Liver (tissue), 9 donors: ENCODE data around the gene ZNF471. TPM values are rescaled to one million over a fixed set of nuclear protein-coding genes. Genes with fewer than 3 reads are reported as not detected.

Experiments used
- DNase-seq: peaks from one replicate; pipeline ENCODE4 v3.0.0-alpha.2; 2017; ENCODE audit warnings: low spot score
- H3K27ac ChIP-seq, 2 donors: one replicate each; pipeline ENCODE4 v1.7.0; 2013; ENCODE audit warnings: inconsistent platforms in 2 of 2, low read length in 2 of 2, control low read depth in 1 of 2, low read depth in 1 of 2, mild to moderate bottlenecking in 1 of 2
- H3K27me3 ChIP-seq, 4 donors: one replicate each; pipeline versions ENCODE4 v1.6.1 to v1.7.0; 2013; ENCODE audit warnings: low read length in 3 of 4, inconsistent platforms in 1 of 4, mild to moderate bottlenecking in 1 of 4, moderate library complexity in 1 of 4; ENCODE audit not compliant: control insufficient read depth in 4 of 4, insufficient read depth in 4 of 4
- H3K36me3 ChIP-seq, 4 donors: one replicate each; pipeline versions ENCODE4 v1.6.1 to v1.7.0; 2013; ENCODE audit warnings: low read length in 3 of 4, mild to moderate bottlenecking in 3 of 4, low read depth in 1 of 4, moderate library complexity in 1 of 4; ENCODE audit not compliant: control insufficient read depth in 4 of 4, insufficient read depth in 3 of 4
- H3K4me1 ChIP-seq, 4 donors: one replicate each; pipeline versions ENCODE4 v1.6.1 to v1.7.0; 2013; ENCODE audit warnings: low read length in 3 of 4, mild to moderate bottlenecking in 3 of 4, moderate library complexity in 1 of 4; ENCODE audit not compliant: control insufficient read depth in 4 of 4, insufficient read depth in 4 of 4
- H3K4me3 ChIP-seq, 3 donors: one replicate each; pipeline versions ENCODE4 v1.6.1 to v1.7.0; 2013; ENCODE audit warnings: low read length in 3 of 3, control low read depth in 1 of 3, low read depth in 1 of 3, mild to moderate bottlenecking in 1 of 3
- H3K9ac ChIP-seq, 2 donors: one replicate each; pipeline ENCODE4 v1.7.0; 2013; ENCODE audit warnings: low read length in 2 of 2, mild to moderate bottlenecking in 2 of 2, moderate library complexity in 2 of 2, control low read depth in 1 of 2, low read depth in 1 of 2
- H3K9me3 ChIP-seq, 4 donors: one replicate each; pipeline versions ENCODE4 v1.6.1 to v1.7.0; 2013; ENCODE audit warnings: low read length in 3 of 4; ENCODE audit not compliant: control insufficient read depth in 4 of 4
- EGR1 ChIP-seq, 2 donors: IDR thresholded peaks; 2 replicates each; pipeline ENCODE4 v1.6.1; 2016 to 2018; ENCODE audit warnings: antibody characterized with exemption in 2 of 2, low read depth in 2 of 2
- FOXA1 ChIP-seq: IDR thresholded peaks from 2 replicates; pipeline ENCODE4 v1.6.1; 2016; ENCODE audit warnings: antibody characterized with exemption
- FOXA2 ChIP-seq: IDR thresholded peaks from 2 replicates; pipeline ENCODE4 v1.6.1; 2016; ENCODE audit warnings: antibody characterized with exemption
- GABPA ChIP-seq, 2 donors: IDR thresholded peaks in 1 of 2; conservative IDR thresholded peaks in 1 of 2; 2 replicates each; pipeline ENCODE4 v1.6.1; 2016; ENCODE audit warnings: antibody characterized with exemption in 2 of 2, mild to moderate bottlenecking in 1 of 2, moderate library complexity in 1 of 2
- HNF4A ChIP-seq, 2 donors: conservative IDR thresholded peaks; 2 replicates each; pipeline ENCODE4 v1.6.1; 2016; ENCODE audit warnings: antibody characterized with exemption in 2 of 2, mild to moderate bottlenecking in 2 of 2
- HNF4G ChIP-seq: IDR thresholded peaks from 2 replicates; pipeline ENCODE4 v1.6.1; 2016; ENCODE audit warnings: antibody characterized with exemption
- JUND ChIP-seq, 2 donors: IDR thresholded peaks; 2 replicates each; pipeline ENCODE4 v1.6.1; 2016; ENCODE audit warnings: antibody characterized with exemption in 2 of 2
- NR2F2 ChIP-seq: IDR thresholded peaks from 2 replicates; pipeline ENCODE4 v1.6.1; 2016; ENCODE audit warnings: antibody characterized with exemption
- RAD21 ChIP-seq, 2 donors: IDR thresholded peaks; 2 replicates each; pipeline ENCODE4 v1.6.1; 2016; ENCODE audit warnings: antibody characterized with exemption in 2 of 2, mild to moderate bottlenecking in 2 of 2
- RXRA ChIP-seq, 2 donors: IDR thresholded peaks; 2 replicates each; pipeline ENCODE4 v1.6.1; 2017 to 2018; ENCODE audit warnings: antibody characterized with exemption in 2 of 2, mild to moderate bottlenecking in 1 of 2
- SP1 ChIP-seq: IDR thresholded peaks from 2 replicates; pipeline ENCODE4 v1.6.1; 2018; ENCODE audit warnings: antibody characterized with exemption, mild to moderate bottlenecking
- TAF1 ChIP-seq: conservative IDR thresholded peaks from 2 replicates; pipeline ENCODE4 v1.6.1; 2016; ENCODE audit warnings: antibody characterized with exemption, mild to moderate bottlenecking
- YY1 ChIP-seq: IDR thresholded peaks from 2 replicates; pipeline ENCODE4 v1.6.1; 2016; ENCODE audit warnings: antibody characterized with exemption, mild to moderate bottlenecking
- WGBS: extraction: QIAGEN DNeasy Blood & Tissue Kit; methylation state at CpG from one replicate; pipeline ENCODE4 v1.1.7; 2013; 5-methylcytosine and 5-hydroxymethylcytosine counted together
- polyA plus RNA-seq, 2 donors: library from polyadenylated mRNA; stranded (reverse) in 1 of 2; unstranded in 1 of 2; fragments of 200-250 nt in 1 of 2; fragments of >200 nt in 1 of 2; fragmentation: Nextera tagmentation in 1 of 2; extraction: Ambion mirVana in 1 of 2; gene quantifications; one replicate each; pipeline versions ENCODE4 v1.2.1 to v1.2.3, GENCODE V29; 2013 to 2015
- total RNA-seq, 2 donors: library from RNA; depleted of rRNA; stranded (reverse); fragments of >200 nt; gene quantifications; one replicate each; pipeline ENCODE4 v1.2.3, GENCODE V29; 2014
- TF ChIP-seq, protein P1 (sequence below): IDR thresholded peaks from 2 replicates; pipeline ENCODE4 v1.6.1; 2016; ENCODE audit warnings: antibody characterized with exemption
- TF ChIP-seq, protein P2 (sequence below): IDR thresholded peaks from 2 replicates; pipeline ENCODE4 v1.6.1; 2016; ENCODE audit warnings: antibody characterized with exemption
- TF ChIP-seq, protein P3 (sequence below): fragments of 150-350 bp; IDR thresholded peaks from 2 replicates; pipeline ENCODE4 v1.5.1; 2017; ENCODE audit warnings: improper control_type of control experiment, low read depth, low read length; ENCODE audit not compliant: missing input control
- TF ChIP-seq, protein P4 (sequence below): IDR thresholded peaks from 2 replicates; pipeline ENCODE4 v1.6.1; 2016; ENCODE audit warnings: antibody characterized with exemption, mild to moderate bottlenecking
- TF ChIP-seq, protein P5 (sequence below): IDR thresholded peaks from 2 replicates; pipeline ENCODE4 v1.6.1; 2016; ENCODE audit warnings: antibody characterized with exemption
- donor health status: healthy.
- donor health status: healthy.
- donor health status: healthy.
- donor health status: healthy.
- donor health status: healthy.

The ZNF471 gene
- total and polyA plus RNA-seq, 4 donors, result 0.77 to 2.3 (median 0.96) TPM

DNA sequence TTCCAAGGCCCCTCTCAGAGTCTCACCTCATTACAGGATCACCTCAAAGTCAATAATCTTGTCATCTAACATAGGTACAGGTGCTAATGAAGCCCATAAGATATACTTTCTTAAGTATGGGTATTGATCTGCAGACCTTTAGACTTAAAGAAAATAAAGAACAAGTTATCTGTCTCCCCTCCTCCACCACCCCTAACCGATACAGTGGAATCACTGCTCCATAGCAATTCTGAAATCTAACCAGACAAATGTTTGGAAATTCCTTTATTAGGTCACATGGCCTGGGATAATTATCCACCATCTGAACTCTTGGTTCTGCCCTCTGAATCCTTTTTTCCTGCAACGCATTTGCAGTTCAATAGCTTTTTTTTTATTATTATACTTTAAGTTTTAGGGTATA lies 55.1 kb downstream of the ZNF471 start:
- no peak overlapping the region for H3K9ac ChIP-seq
- TF ChIP-seq JUND (IDR thresholded peaks at IDR 0.05), result no peak
- TF ChIP-seq HNF4G, result no peak
- TF ChIP-seq YY1, result no peak
- TF ChIP-seq TAF1, result no peak
- TF ChIP-seq, protein P1, sequence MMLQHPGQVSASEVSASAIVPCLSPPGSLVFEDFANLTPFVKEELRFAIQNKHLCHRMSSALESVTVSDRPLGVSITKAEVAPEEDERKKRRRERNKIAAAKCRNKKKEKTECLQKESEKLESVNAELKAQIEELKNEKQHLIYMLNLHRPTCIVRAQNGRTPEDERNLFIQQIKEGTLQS, result no peak
- no peak for TF ChIP-seq RXRA (IDR thresholded peaks at IDR 0.05)
- no peak for TF ChIP-seq FOXA1
- no peak for TF ChIP-seq FOXA2
- TF ChIP-seq HNF4A (conservative IDR thresholded peaks at IDR 0.05), result no peak
- TF ChIP-seq, protein P2, sequence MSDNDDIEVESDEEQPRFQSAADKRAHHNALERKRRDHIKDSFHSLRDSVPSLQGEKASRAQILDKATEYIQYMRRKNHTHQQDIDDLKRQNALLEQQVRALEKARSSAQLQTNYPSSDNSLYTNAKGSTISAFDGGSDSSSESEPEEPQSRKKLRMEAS, result no peak
- TF ChIP-seq GABPA (IDR thresholded peaks at IDR 0.05 in 1 of 2, conservative IDR thresholded peaks at IDR 0.05 in 1 of 2), result no peak
- TF ChIP-seq RAD21 (IDR thresholded peaks at IDR 0.05), result no peak
- TF ChIP-seq EGR1 (IDR thresholded peaks at IDR 0.05; ENCODE audit: low read depth in 2 of 2), result no peak
- TF ChIP-seq, protein P3, sequence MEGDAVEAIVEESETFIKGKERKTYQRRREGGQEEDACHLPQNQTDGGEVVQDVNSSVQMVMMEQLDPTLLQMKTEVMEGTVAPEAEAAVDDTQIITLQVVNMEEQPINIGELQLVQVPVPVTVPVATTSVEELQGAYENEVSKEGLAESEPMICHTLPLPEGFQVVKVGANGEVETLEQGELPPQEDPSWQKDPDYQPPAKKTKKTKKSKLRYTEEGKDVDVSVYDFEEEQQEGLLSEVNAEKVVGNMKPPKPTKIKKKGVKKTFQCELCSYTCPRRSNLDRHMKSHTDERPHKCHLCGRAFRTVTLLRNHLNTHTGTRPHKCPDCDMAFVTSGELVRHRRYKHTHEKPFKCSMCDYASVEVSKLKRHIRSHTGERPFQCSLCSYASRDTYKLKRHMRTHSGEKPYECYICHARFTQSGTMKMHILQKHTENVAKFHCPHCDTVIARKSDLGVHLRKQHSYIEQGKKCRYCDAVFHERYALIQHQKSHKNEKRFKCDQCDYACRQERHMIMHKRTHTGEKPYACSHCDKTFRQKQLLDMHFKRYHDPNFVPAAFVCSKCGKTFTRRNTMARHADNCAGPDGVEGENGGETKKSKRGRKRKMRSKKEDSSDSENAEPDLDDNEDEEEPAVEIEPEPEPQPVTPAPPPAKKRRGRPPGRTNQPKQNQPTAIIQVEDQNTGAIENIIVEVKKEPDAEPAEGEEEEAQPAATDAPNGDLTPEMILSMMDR, result no peak
- TF ChIP-seq SP1, result no peak
- no peak for TF ChIP-seq NR2F2
- TF ChIP-seq, protein P4, sequence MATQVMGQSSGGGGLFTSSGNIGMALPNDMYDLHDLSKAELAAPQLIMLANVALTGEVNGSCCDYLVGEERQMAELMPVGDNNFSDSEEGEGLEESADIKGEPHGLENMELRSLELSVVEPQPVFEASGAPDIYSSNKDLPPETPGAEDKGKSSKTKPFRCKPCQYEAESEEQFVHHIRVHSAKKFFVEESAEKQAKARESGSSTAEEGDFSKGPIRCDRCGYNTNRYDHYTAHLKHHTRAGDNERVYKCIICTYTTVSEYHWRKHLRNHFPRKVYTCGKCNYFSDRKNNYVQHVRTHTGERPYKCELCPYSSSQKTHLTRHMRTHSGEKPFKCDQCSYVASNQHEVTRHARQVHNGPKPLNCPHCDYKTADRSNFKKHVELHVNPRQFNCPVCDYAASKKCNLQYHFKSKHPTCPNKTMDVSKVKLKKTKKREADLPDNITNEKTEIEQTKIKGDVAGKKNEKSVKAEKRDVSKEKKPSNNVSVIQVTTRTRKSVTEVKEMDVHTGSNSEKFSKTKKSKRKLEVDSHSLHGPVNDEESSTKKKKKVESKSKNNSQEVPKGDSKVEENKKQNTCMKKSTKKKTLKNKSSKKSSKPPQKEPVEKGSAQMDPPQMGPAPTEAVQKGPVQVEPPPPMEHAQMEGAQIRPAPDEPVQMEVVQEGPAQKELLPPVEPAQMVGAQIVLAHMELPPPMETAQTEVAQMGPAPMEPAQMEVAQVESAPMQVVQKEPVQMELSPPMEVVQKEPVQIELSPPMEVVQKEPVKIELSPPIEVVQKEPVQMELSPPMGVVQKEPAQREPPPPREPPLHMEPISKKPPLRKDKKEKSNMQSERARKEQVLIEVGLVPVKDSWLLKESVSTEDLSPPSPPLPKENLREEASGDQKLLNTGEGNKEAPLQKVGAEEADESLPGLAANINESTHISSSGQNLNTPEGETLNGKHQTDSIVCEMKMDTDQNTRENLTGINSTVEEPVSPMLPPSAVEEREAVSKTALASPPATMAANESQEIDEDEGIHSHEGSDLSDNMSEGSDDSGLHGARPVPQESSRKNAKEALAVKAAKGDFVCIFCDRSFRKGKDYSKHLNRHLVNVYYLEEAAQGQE, result no peak
- TF ChIP-seq, protein P5, sequence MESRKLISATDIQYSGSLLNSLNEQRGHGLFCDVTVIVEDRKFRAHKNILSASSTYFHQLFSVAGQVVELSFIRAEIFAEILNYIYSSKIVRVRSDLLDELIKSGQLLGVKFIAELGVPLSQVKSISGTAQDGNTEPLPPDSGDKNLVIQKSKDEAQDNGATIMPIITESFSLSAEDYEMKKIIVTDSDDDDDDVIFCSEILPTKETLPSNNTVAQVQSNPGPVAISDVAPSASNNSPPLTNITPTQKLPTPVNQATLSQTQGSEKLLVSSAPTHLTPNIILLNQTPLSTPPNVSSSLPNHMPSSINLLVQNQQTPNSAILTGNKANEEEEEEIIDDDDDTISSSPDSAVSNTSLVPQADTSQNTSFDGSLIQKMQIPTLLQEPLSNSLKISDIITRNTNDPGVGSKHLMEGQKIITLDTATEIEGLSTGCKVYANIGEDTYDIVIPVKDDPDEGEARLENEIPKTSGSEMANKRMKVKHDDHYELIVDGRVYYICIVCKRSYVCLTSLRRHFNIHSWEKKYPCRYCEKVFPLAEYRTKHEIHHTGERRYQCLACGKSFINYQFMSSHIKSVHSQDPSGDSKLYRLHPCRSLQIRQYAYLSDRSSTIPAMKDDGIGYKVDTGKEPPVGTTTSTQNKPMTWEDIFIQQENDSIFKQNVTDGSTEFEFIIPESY, result no peak
- 97% methylated on average over 2 of the region's 2 CpGs for WGBS
- H3K27me3 ChIP-seq, result no peaks in the 10 kb centered on the region
- H3K9me3 ChIP-seq, result peaks cover 31 to 78% (median 61%) of the 10 kb centered on the region in 4 donors
- peak overlapping the region in 2 of 3 donors; percentile 7 to 17 for H3K4me3 ChIP-seq
- H3K4me1 ChIP-seq, result peaks cover under 1 to 6% (median 2%) of the 10 kb centered on the region in 4 donors
- no peak overlapping the region for H3K27ac ChIP-seq
- H3K36me3 ChIP-seq, result peaks cover 0 to 10% (median 2%) of the 10 kb centered on the region in 4 donors
- DNase-seq, result no peak
